ENCODE data around the gene SAMD1. TPM values are rescaled to one million over a fixed set of nuclear protein-coding genes. Genes with fewer than 3 reads are reported as not detected.
A peak's percentile ranks its signal among the peaks of the same experiment; 100 is the strongest.

Gene SAMD1
- total RNA-seq, 4 donors from 2014 or later, result 8.6 to 22.5 (median 10.8) TPM

DNA sequence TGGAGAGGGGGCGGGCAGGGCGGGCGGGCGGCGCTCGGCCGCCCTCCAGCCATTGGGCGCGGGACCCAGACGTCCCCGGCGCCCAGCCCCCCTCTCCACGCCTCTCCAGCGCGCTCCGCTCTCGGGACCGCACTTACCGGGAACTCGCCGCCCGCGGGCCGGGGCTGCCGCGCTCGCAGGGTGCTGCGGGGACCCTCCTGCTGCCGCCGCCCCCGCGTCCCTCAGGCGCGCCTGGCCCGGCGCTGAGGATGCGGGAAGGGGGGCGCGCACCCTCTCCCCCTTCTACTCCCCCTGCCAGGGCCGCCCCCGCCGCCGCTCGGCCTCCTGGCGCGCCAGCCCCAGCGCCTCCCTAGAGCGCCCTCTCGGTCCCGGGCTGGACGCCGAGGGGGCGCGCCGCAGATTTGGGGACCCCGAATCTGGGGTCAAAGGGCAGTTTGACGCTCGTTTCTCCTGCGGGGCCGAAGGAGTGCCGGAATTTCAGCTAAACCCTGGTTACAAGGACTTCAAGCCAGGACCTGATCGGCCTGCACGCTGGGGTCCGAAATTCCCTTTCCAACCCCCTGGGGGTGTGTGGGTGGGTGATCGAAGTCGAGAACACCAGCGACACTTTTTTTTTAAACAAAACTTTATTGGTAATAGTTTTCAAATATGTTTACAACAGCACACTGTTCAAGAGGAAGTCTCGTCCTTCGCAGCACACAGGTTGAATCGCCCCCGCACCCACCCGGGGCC, 696 bp upstream of the SAMD1 start:
- TF ChIP-seq CTCF (IDR thresholded peaks at IDR 0.05), result no peak
- no peak for DNase-seq (ENCODE audit: low spot score)

GRCh38 chr19:14089662-14090508, 666 bp downstream of the SAMD1 start:
- no peak for TF ChIP-seq CTCF (IDR thresholded peaks at IDR 0.05)
- peak; percentile 4 for ATAC-seq (ENCODE audit: low FRiP score)
- DNase-seq (ENCODE audit: low spot score), result no peak

More for the DNA sequence above, 696 bp upstream of the SAMD1 start:
- peak; percentile 79 for ATAC-seq (ENCODE audit: low FRiP score)

DNA sequence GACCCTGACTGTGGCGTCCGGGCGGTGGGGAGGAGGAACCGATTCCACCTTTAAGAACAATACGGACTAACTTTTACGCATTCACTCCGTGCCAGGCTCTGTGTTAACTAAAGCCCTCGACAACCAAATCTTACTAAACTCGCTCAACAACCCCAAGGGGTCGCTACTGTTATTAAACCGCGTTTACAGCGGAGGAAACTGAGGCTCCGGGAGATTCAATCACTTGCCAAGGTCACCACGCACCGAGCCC, 1.2 kb downstream of the SAMD1 start:
- no peak for DNase-seq (ENCODE audit: low spot score)
- no peak for TF ChIP-seq CTCF (IDR thresholded peaks at IDR 0.05)
- no peak for ATAC-seq (ENCODE audit: low FRiP score)

GRCh38 chr19:14088634-14089411, 1.7 kb downstream of the SAMD1 start:
- DNase-seq (ENCODE audit: low spot score) (no peak), ATAC-seq (ENCODE audit: low FRiP score) (no peak)

DNA sequence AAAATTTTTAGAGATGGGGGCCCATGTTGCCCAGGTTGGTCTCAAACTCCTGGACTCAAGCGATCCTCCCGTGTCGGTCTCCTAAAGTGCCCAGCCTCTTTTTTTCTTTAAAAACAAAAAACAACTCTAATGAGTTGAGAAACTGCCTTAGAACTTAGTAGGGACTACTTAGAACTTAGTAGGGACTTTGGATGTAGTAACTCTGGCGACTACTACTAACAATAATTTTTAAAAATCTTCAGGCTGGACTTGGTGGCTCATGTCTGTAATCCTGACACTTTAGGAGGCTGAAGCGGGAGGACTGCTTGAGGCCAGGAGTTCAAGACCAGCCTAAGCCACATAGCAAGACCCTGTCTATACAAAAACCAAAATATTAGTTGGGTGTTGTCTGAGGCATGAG, 4.5 kb downstream of the SAMD1 start:
- no peak for TF ChIP-seq CTCF (IDR thresholded peaks at IDR 0.05)
- no peak for DNase-seq (ENCODE audit: low spot score)
- ATAC-seq (ENCODE audit: low FRiP score), result no peak

More at GRCh38 chr19:14088634-14089411, 1.7 kb downstream of the SAMD1 start:
- TF ChIP-seq CTCF (IDR thresholded peaks at IDR 0.05), result no peak

GRCh38 chr19:14085309-14085995, 5.1 kb downstream of the SAMD1 start, which contains the start of gene C19orf67:
TSS of gene C19orf67 (minus strand) at chr19:14085783. CDS start at chr19:14085627, 156 bp downstream.
- no peak for TF ChIP-seq CTCF (IDR thresholded peaks at IDR 0.05)
- ATAC-seq (ENCODE audit: low FRiP score), result no peak
- DNase-seq (ENCODE audit: low spot score), result no peak

All from omental fat pad (tissue), 4 donors.